Spinal cord (tissue), 10 donors: ENCODE measurements around the gene BAZ2A. TPM values are rescaled to one million over a fixed set of nuclear protein-coding genes. Genes with fewer than 3 reads are reported as not detected.
"Not testable (repeated sequence)": the region's sequence is repeated elsewhere in the genome, so short reads cannot be mapped to it uniquely, and the experiment has no call there.

Experiments
- DNase-seq, 6 donors: peaks; one replicate each; pipeline versions ENCODE4 v3.0.0 to v3.0.0-alpha.2; 2013 to 2015; ENCODE audit warnings: low spot score in 6 of 6, low read depth in 4 of 6
- H3K27ac ChIP-seq: one replicate; pipeline ENCODE4 v1.5.1; 2013; ENCODE audit warnings: low read depth, low read length, control low read depth
- H3K27me3 ChIP-seq: one replicate; pipeline ENCODE4 v1.6.1; 2013; ENCODE audit warnings: low read length; ENCODE audit not compliant: control insufficient read depth, insufficient read depth
- H3K36me3 ChIP-seq: one replicate; pipeline ENCODE4 v1.6.1; 2013; ENCODE audit warnings: low read length; ENCODE audit not compliant: control insufficient read depth, insufficient read depth
- H3K4me1 ChIP-seq: one replicate; pipeline ENCODE4 v1.6.1; 2013; ENCODE audit warnings: low read length; ENCODE audit not compliant: control insufficient read depth, insufficient read depth
- H3K4me3 ChIP-seq: one replicate; pipeline ENCODE4 v1.5.1; 2013; ENCODE audit warnings: low read depth, low read length, control low read depth
- H3K9me3 ChIP-seq: one replicate; pipeline ENCODE4 v1.6.1; 2013; ENCODE audit warnings: low read length; ENCODE audit not compliant: control insufficient read depth, insufficient read depth
- WGBS: methylation state at CpG from one replicate; pipeline ENCODE4 v1.1.5; 2013; ENCODE audit warnings: missing lambda C conversion rate; ENCODE audit not compliant: insufficient coverage; 5-methylcytosine and 5-hydroxymethylcytosine counted together
- polyA plus RNA-seq, 2 donors: library from polyadenylated mRNA; unstranded; fragments of 120-200 nt; gene quantifications; one replicate each; pipeline ENCODE4 v1.2.1, GENCODE V29; 2013; ENCODE audit not compliant: insufficient read length in 2 of 2
- total RNA-seq, 2 donors: library from RNA; depleted of rRNA in 1 of 2; stranded (reverse); fragments of 120-200 nt in 1 of 2; fragments of >200 nt in 1 of 2; gene quantifications; one replicate each; pipeline versions ENCODE4 v1.2.3 to v1.2.4, GENCODE V29; 2013 to 2014
- donor health status: healthy.

BAZ2A gene
- total and polyA plus RNA-seq, 4 donors, result 20.7 to 49.3 (median 40.1) TPM

GRCh38 chr12:56658921-56659320 is 28.8 kb upstream of the BAZ2A start:
- H3K27me3 ChIP-seq, result no peaks in the 10 kb centered on the region

GRCh38 chr12:56657416-56658379 is 27.6 kb upstream of the BAZ2A start:
- H3K27me3 ChIP-seq, result no peaks in the 10 kb centered on the region
- H3K36me3 ChIP-seq, result peaks cover 7% of the 10 kb centered on the region
- DNase-seq, result no peak
- no peaks in the 10 kb centered on the region for H3K4me1 ChIP-seq
- H3K27ac ChIP-seq, result no peak overlapping the region
- WGBS, result 94% methylated on average over 2 of the region's 7 CpGs
- no peak overlapping the region for H3K4me3 ChIP-seq
- H3K9me3 ChIP-seq, result no peaks in the 10 kb centered on the region

More at GRCh38 chr12:56658921-56659320, 28.8 kb upstream of the BAZ2A start:
- WGBS, result 88% methylated on average over 1 of the region's 1 CpG
- peaks cover 9% of the 10 kb centered on the region for H3K36me3 ChIP-seq
- no peak overlapping the region for H3K4me3 ChIP-seq
- no peak overlapping the region for H3K27ac ChIP-seq
- DNase-seq, result no peak
- no peaks in the 10 kb centered on the region for H3K9me3 ChIP-seq
- no peaks in the 10 kb centered on the region for H3K4me1 ChIP-seq

- not testable (repeated sequence) for H3K27me3 ChIP-seq, H3K27ac ChIP-seq, H3K9me3 ChIP-seq, H3K4me1 ChIP-seq, H3K36me3 ChIP-seq, H3K4me3 ChIP-seq, DNase-seq
- 92% methylated on average over 4 of the region's 5 CpGs for WGBS
Measured at GRCh38 chr12:56653781-56654180, 23.7 kb upstream of the BAZ2A start.

GRCh38 chr12:56648023-56648422 is 17.9 kb upstream of the BAZ2A start:
- not testable (repeated sequence) for H3K36me3 ChIP-seq, DNase-seq, H3K4me1 ChIP-seq, H3K27me3 ChIP-seq, H3K9me3 ChIP-seq, H3K4me3 ChIP-seq, H3K27ac ChIP-seq
- WGBS, result 100% methylated on average over 4 of the region's 9 CpGs

- Histone ChIP-seq H3K36me3 (peaks cover 21% of the 10 kb centered on the region), H3K9me3 (no peaks in the 10 kb centered on the region), H3K4me1 (peaks cover 7% of the 10 kb centered on the region), H3K27me3 (no peaks in the 10 kb centered on the region), H3K4me3 (peak within 1 kb of the TSS; percentile 100), H3K27ac (peak within 1 kb of the TSS; percentile 97)
- WGBS, result 0% methylated on average over 35 of the region's 39 CpGs
- DNase-seq, result peak; percentile 96 to 100 (median 99)
Measured at GRCh38 chr12:56645717-56646446, 15.8 kb upstream of the BAZ2A start, which contains the start of gene ATP5F1B. Gene ATP5F1B (minus strand): TSS chr12:56645984. CDS start chr12:56645963, 21 bp downstream.

- WGBS, result 0% methylated on average over 29 of the region's 29 CpGs
- no peaks in the 10 kb centered on the region for H3K9me3 ChIP-seq
- DNase-seq, result peak in 1 of 6 donors; percentile 43
- peak overlapping the region; percentile 97 for H3K27ac ChIP-seq
- H3K27me3 ChIP-seq, result no peaks in the 10 kb centered on the region
- H3K36me3 ChIP-seq, result peaks cover 27% of the 10 kb centered on the region
- peak overlapping the region; percentile 100 for H3K4me3 ChIP-seq
- H3K4me1 ChIP-seq, result peaks cover 7% of the 10 kb centered on the region
Measured at GRCh38 chr12:56645201-56645716, 15.1 kb upstream of the BAZ2A start.

GRCh38 chr12:56644654-56645053 is 14.5 kb upstream of the BAZ2A start:
- Histone ChIP-seq H3K4me3 (peak overlapping the region; percentile 100), H3K4me1 (peaks cover 7% of the 10 kb centered on the region), H3K36me3 (peaks cover 34% of the 10 kb centered on the region), H3K9me3 (no peaks in the 10 kb centered on the region), H3K27me3 (no peaks in the 10 kb centered on the region), H3K27ac (peak overlapping the region; percentile 97)
- WGBS, result no CpG with 5 or more reads among the region's 4 CpGs
- DNase-seq, result peak in 1 of 6 donors; percentile 6

GRCh38 chr12:56641219-56641618 is 11.1 kb upstream of the BAZ2A start:
- no peak overlapping the region for H3K27ac ChIP-seq

GRCh38 chr12:56637621-56638020 is 7.5 kb upstream of the BAZ2A start:
- Histone ChIP-seq H3K9me3 (no peaks in the 10 kb centered on the region), H3K27ac (peak overlapping the region; percentile 97), H3K4me1 (peaks cover 43% of the 10 kb centered on the region), H3K36me3 (peaks cover 47% of the 10 kb centered on the region), H3K27me3 (no peaks in the 10 kb centered on the region), H3K4me3 (no peak overlapping the region)
- 100% methylated on average over 1 of the region's 2 CpGs for WGBS
- no peak for DNase-seq

More at GRCh38 chr12:56641219-56641618, 11.1 kb upstream of the BAZ2A start:
- Histone ChIP-seq H3K36me3 (peaks cover 51% of the 10 kb centered on the region), H3K27me3 (no peaks in the 10 kb centered on the region), H3K4me3 (no peak overlapping the region), H3K9me3 (no peaks in the 10 kb centered on the region), H3K4me1 (peaks cover 15% of the 10 kb centered on the region)
- WGBS, result no CpG with 5 or more reads among the region's 6 CpGs
- no peak for DNase-seq
